Smooth muscle cell (in vitro differentiated cells): ENCODE results near the gene FLYWCH2. TPM values are rescaled to one million over a fixed set of nuclear protein-coding genes. Genes with fewer than 3 reads are reported as not detected.
"Not testable (repeated sequence)": the region's sequence is repeated elsewhere in the genome, so short reads cannot be mapped to it uniquely, and the experiment has no call there.

Source experiments
- DNase-seq: peaks from one replicate; lab custom pipeline; 2025; ENCODE audit not compliant: unreplicated experiment; lab: John Stamatoyannopoulos, UW
- H2AFZ ChIP-seq: fragments of 200-600 bp; sonication (generic); 2 replicates; pipeline ENCODE4 v1.6.0; 2016; ENCODE audit warnings: antibody characterized with exemption, low read depth, mild to moderate bottlenecking
- H3F3A ChIP-seq: fragments of 200-600 bp; sonication (generic); 2 replicates; pipeline ENCODE4 v1.6.0; 2017; ENCODE audit warnings: antibody characterized with exemption, low read depth
- H3K27ac ChIP-seq: fragments of 200-600 bp; sonication (generic); 2 replicates; pipeline ENCODE4 v1.5.1; 2016; ENCODE audit warnings: low read depth, mild to moderate bottlenecking
- H3K27me3 ChIP-seq: fragments of 200-600 bp; sonication (generic); 2 replicates; pipeline ENCODE4 v1.6.1; 2016; ENCODE audit warnings: low read depth, mild to moderate bottlenecking
- H3K36me3 ChIP-seq: fragments of 200-600 bp; sonication (generic); 2 replicates; pipeline ENCODE4 v1.5.1; 2016; ENCODE audit warnings: low read depth
- H3K4me1 ChIP-seq: fragments of 200-600 bp; sonication (generic); 2 replicates; pipeline ENCODE4 v1.5.1; 2016; ENCODE audit warnings: low read depth
- H3K4me2 ChIP-seq: fragments of 200-600 bp; sonication (generic); 2 replicates; pipeline ENCODE4 v1.6.0; 2016; ENCODE audit warnings: mild to moderate bottlenecking
- H3K4me3 ChIP-seq: fragments of 200-600 bp; sonication (generic); 2 replicates; pipeline ENCODE4 v1.5.1; 2016; ENCODE audit warnings: mild to moderate bottlenecking
- H3K79me2 ChIP-seq: fragments of 200-600 bp; sonication (generic); 2 replicates; pipeline ENCODE4 v1.6.0; 2016; ENCODE audit warnings: low read depth, mild to moderate bottlenecking
- H3K9ac ChIP-seq: fragments of 200-600 bp; sonication (generic); 2 replicates; pipeline ENCODE4 v1.6.0; 2016; ENCODE audit warnings: low read depth
- H3K9me3 ChIP-seq: fragments of 200-600 bp; sonication (generic); replicated peaks from 2 replicates; pipeline ENCODE4 v1.5.1; 2016; ENCODE audit warnings: low read depth
- H4K20me1 ChIP-seq: fragments of 200-600 bp; sonication (generic); 2 replicates; pipeline ENCODE4 v1.6.0; 2016; ENCODE audit warnings: low read depth
- WGBS: methylation state at CpG from one replicate; pipeline ENCODE4 v1.1.7; 2016; ENCODE audit warnings: low lambda C conversion rate; 5-methylcytosine and 5-hydroxymethylcytosine counted together
- polyA plus RNA-seq: library from polyadenylated mRNA; unstranded; fragments of >200 nt; fragmentation: Nextera tagmentation; extraction: Ambion mirVana; gene quantifications from 2 replicates; pipeline ENCODE4 v1.2.1, GENCODE V29; 2016
- total RNA-seq: library from RNA; depleted of rRNA; stranded (reverse); fragments of >200 nt; gene quantifications from 2 replicates; pipeline ENCODE4 v1.2.3, GENCODE V29; 2014
- TF ChIP-seq, protein P1 (sequence below): fragments of 200-600 bp; sonication (generic); IDR thresholded peaks from 2 replicates; pipeline ENCODE4 v1.5.1; 2017; ENCODE audit warnings: borderline replicate concordance, mild to moderate bottlenecking, antibody characterized with exemption; ENCODE audit not compliant: insufficient read depth, poor library complexity, severe bottlenecking

FLYWCH2 gene
- total and polyA plus RNA-seq, 2 experiments from 2014 or later, result 31.7 to 52.7 TPM

DNA sequence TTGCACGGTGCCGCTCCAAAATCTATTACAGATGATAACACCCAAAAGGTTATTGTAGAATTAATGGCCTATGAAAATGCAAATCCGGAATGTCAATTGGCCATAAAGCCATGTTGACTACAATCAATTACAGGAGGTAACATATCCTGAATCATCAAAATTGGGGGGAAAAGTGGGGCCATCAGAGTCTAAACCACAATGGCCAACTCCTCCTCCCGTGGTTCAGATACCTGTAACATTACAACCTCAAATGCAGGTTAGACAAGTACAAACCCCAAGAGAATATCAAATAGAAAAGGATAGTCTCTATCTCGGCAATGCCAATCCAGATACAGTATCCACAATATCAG lies 43.6 kb downstream of the FLYWCH2 start:
- H3K4me3 ChIP-seq, result peak overlapping the region; percentile 24
- TF ChIP-seq, protein P1, sequence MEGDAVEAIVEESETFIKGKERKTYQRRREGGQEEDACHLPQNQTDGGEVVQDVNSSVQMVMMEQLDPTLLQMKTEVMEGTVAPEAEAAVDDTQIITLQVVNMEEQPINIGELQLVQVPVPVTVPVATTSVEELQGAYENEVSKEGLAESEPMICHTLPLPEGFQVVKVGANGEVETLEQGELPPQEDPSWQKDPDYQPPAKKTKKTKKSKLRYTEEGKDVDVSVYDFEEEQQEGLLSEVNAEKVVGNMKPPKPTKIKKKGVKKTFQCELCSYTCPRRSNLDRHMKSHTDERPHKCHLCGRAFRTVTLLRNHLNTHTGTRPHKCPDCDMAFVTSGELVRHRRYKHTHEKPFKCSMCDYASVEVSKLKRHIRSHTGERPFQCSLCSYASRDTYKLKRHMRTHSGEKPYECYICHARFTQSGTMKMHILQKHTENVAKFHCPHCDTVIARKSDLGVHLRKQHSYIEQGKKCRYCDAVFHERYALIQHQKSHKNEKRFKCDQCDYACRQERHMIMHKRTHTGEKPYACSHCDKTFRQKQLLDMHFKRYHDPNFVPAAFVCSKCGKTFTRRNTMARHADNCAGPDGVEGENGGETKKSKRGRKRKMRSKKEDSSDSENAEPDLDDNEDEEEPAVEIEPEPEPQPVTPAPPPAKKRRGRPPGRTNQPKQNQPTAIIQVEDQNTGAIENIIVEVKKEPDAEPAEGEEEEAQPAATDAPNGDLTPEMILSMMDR, result no peak

GRCh38 chr16:2927010-2927646 lies 44.1 kb downstream of the FLYWCH2 start:
- H3K9ac ChIP-seq, result no peak overlapping the region
- DNase-seq, result peak; percentile 48
- no peaks in the 10 kb centered on the region for H3K27me3 ChIP-seq
- no peak overlapping the region for H3K27ac ChIP-seq
- no peaks in the 10 kb centered on the region for H3K4me1 ChIP-seq
- WGBS, result 14% methylated on average over 19 of the region's 19 CpGs
- no peaks in the 10 kb centered on the region for H3K36me3 ChIP-seq
- H3F3A ChIP-seq, result no peaks in the 10 kb centered on the region
- H3K4me3 ChIP-seq, result peak overlapping the region; percentile 24
- H3K4me2 ChIP-seq, result peak overlapping the region; percentile 82
- H2AFZ ChIP-seq, result no peak overlapping the region
- no peaks in the 10 kb centered on the region for H3K79me2 ChIP-seq
- H3K9me3 ChIP-seq, result no peaks in the 10 kb centered on the region
- H4K20me1 ChIP-seq, result peaks cover 11% of the 10 kb centered on the region
- TF ChIP-seq, protein P1, result peak; percentile 95

More for the DNA sequence above, 43.6 kb downstream of the FLYWCH2 start:
- Histone ChIP-seq H3K79me2 (no peaks in the 10 kb centered on the region), H3K4me1 (no peaks in the 10 kb centered on the region), H3K4me2 (peak overlapping the region; percentile 82), H3K36me3 (no peaks in the 10 kb centered on the region), H2AFZ (no peak overlapping the region), H3K27ac (no peak overlapping the region), H3K9me3 (no peaks in the 10 kb centered on the region), H3K9ac (no peak overlapping the region), H3F3A (no peaks in the 10 kb centered on the region), H4K20me1 (peaks cover 11% of the 10 kb centered on the region), H3K27me3 (no peaks in the 10 kb centered on the region)
- DNase-seq, result no peak
- WGBS, result 90% methylated on average over 5 of the region's 5 CpGs

- not testable (repeated sequence) for H3K9ac ChIP-seq, H3K9me3 ChIP-seq, H3F3A ChIP-seq, H3K4me1 ChIP-seq, H3K79me2 ChIP-seq, H3K4me3 ChIP-seq, H3K27me3 ChIP-seq, H3K36me3 ChIP-seq, DNase-seq, H3K4me2 ChIP-seq, H2AFZ ChIP-seq, H3K27ac ChIP-seq
- H4K20me1 ChIP-seq, result peaks cover 11% of the 10 kb centered on the region
- WGBS, result 81% methylated on average over 4 of the region's 4 CpGs
These were observed 45.1 kb downstream of the FLYWCH2 start for GRCh38 chr16:2928151-2928550.

DNA sequence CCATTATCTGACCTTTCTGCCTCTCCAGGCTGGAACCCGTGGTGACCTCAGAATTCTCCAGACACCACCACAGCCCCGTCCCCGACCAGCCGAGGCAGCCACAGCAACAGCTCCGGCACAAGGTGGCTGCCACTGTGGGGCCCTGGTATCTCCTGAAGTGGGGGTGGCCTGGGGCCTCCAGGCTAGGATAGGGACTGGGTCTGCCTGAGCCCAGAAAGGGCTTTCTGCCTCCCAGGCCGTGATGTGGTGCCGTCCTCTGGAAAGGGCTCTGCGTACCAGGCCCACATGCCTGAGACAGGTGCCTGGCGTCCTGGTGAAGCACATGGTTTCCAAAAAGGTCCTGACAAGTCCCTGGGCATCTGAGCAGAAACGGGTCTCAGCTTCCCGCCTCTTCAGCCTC lies 45.8 kb downstream of the FLYWCH2 start:
- no peaks in the 10 kb centered on the region for H3K27me3 ChIP-seq
- TF ChIP-seq, protein P1, result no peak

More for the DNA sequence above, 45.8 kb downstream of the FLYWCH2 start:
- peaks cover 11% of the 10 kb centered on the region for H4K20me1 ChIP-seq
- no peak overlapping the region for H2AFZ ChIP-seq
- no peaks in the 10 kb centered on the region for H3F3A ChIP-seq
- no peaks in the 10 kb centered on the region for H3K36me3 ChIP-seq
- H3K4me3 ChIP-seq, result no peak overlapping the region
- H3K4me1 ChIP-seq, result no peaks in the 10 kb centered on the region
- WGBS, result 88% methylated on average over 10 of the region's 11 CpGs
- no peak for DNase-seq
- H3K9me3 ChIP-seq, result no peaks in the 10 kb centered on the region
- no peak overlapping the region for H3K4me2 ChIP-seq
- no peak overlapping the region for H3K9ac ChIP-seq
- H3K79me2 ChIP-seq, result no peaks in the 10 kb centered on the region
- H3K27ac ChIP-seq, result no peak overlapping the region
